Stimulated activated CD4-positive, alpha-beta T cell treated with anti-CD3 and anti-CD28 coated beads, Interleukin-4, amount 100 ng/mL, for 24 hours (primary cell): Measurements from ENCODE around the gene CDIPT.
"Not testable (repeated sequence)": the region's sequence is repeated elsewhere in the genome, so short reads cannot be mapped to it uniquely, and the experiment has no call there.

Experiments used
- DNase-seq: peaks from one replicate; pipeline ENCODE4 v3.0.0-alpha.2; 2020

The CDIPT gene

DNA sequence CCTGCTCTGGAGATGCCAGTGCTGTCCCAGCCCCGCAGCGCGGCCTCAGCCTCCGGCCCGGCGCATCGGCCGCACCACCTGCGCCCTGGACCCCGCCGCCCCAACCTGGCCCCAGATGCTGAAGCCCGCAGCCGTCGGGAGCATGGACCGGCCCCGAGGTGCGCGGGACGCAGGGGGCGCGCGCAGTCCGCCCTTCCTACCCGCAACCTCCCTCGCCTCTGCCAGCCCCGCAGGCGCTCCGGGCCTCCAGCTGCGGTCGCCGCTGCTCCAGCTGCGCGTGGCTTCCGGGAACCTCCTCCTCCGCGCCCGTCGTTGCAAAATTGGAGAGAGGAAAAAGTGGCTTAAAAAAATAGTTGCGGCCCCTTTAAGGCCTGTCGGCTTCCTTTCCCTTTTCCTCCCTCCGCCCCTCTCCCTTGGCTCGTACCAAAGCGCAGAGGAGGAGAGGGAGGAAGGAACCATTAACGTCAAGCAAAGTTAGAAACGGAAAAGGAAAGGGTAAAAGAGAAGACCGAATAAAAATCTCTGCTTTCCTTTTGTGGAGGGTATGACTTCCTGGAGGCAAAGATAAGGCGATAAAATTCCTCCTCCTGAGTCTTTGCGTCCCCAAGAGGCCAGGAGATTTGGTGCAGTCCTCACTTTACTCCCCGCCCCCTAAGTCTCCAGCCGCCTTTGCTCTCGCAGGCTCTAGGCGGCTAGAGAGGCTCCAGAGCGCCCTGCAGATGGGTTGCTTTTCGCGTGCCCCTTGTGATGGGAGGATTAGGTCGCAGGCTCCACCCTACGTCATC is at the start of gene CDIPT:
Gene CDIPT, minus strand, starts transcription at position 343 of the 785 bp plus-strand sequence. CDS start 369 bp downstream, outside the sequence.
- DNase-seq = peak; percentile 94

- no peak for DNase-seq
Observed at GRCh38 chr16:29912087-29912486, 49.1 kb upstream of the CDIPT start.

DNA sequence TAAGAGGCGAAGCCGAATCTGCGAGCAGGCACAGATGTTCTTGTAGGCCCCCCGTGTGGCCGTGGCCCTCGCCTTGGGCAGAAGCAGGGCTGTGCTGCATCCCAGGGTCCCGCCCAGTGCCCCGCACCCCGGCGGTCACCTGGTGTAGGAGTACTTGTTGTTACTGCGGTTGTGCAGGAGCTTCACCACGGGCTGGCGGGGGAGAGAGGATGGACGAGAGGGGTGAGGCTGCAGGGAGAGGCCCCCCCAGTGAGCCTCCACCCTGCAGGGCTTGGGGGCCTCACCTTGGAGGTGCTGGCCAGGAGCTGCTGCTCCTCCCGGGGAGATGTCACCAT is 48.6 kb upstream of the CDIPT start:
- DNase-seq = no peak

DNA sequence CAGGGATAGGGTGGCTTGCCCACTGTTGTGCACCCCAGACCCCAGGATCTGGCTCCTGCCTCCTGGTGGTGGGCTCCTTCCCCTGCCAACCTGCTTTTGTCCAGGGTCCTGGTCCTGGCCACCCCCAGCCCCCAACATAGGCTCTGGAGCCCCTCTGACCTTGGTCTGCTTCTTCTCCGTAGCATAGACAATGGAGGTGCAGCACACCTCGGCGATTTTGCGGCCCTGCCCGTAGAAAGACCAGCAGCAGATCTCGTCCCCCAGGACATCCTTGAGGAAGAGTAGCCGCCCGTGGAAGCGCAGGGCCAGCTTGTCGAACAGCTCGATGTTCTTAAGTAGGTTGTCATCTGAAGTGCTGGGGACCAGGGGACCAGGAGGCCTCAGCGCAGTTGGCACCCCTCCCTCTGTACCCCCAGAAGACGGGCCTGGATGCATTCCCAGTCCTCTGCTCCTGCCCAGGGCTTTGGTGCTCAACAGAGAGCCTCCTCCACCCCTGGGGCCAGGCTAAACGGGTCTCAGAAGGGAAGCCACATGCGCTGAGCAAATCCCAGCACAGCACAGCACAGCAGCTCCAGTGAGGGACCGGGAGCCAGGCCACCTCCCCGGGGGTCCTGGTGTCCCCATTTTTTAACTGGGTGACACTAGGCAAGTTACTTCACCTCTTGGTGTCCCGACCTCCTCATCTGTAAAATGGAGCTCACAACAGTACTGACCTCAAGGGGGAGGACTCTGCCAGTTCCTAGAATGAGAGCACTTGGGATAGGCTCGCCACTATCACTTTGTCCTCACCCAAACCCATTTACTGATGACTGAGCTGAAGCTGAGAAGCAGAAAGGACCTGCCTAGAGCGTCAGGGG is 48.0 kb upstream of the CDIPT start:
- no peak for DNase-seq

DNA sequence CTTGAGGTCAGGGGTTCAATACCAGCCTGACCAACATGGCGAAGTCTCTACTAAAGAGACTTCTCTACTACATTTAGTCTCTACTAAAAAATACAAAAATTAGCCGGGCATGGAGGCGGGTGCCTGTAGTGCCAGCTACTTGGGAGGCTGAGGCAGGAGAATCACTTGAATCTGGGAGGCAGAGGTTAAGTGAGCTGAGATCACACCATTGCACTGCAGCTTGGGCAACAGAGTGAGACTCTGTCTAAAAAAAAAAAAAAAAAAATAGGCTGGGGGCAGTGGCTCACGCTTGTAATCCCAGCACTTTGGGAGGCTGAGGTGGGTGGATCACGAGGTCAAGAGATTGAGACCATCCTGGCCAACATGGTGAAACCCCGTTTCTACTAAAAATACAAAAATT is 46.8 kb upstream of the CDIPT start:
- DNase-seq = not testable (repeated sequence)

- no peak for DNase-seq
Observed at GRCh38 chr16:29909391-29909790, 46.4 kb upstream of the CDIPT start.

- no peak for DNase-seq
Observed at GRCh38 chr16:29908719-29909220, 45.7 kb upstream of the CDIPT start.

DNA sequence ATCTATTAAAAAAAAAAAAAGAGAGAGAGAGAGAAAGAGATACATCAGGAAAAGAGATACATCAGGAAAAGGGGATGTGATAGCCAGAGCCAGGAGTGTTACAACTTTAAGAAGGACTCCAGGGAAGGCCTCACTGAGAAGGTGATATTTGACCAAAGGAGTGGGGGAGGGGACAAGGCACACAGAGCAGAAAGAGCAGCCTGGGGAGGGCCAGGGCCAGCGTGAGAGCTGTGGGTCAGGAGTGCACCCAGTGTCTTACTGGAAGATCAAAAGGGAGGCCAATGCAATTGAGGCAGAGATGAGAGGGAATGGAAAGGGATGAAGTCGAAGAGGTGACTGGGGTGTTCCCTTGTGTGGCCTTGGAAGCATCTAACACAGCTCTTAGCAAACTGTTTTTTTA is 44.9 kb upstream of the CDIPT start:
- DNase-seq = no peak

DNA sequence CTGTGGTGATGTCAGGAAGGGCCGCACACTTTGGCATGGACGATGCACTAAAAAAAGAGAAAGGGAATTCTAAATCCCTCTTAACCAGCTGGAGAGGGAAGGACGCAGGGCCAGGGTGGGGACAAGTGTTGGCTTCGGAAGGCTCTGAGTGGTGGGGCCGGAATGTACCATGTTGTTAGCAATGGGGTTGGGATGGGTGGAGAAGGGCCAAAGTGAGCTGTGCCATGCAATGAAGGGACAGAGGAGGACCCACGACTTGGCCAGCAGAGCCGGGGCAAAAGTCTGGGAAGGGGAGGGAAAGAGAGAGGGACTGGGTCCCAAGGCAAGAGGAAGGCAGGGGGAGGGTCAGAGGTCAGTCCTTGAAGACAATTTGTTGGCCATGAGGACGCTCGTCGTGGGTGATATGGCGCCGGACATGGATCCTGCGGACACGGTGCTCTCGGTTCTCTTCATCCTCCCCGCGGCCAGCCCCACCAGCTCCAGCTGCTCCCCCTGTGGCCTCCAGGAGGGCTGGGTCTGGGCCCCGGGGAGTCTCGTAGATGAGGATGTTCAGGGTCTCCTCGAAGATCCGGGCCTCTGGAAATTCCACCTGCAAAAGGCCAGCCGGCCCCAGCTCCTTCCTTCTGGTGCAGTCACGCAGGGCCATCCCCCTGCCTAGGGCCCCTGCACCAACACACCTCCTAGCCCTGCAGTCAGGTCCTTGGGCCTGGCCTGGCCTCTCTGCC is 43.7 kb upstream of the CDIPT start:
- no peak for DNase-seq

DNA sequence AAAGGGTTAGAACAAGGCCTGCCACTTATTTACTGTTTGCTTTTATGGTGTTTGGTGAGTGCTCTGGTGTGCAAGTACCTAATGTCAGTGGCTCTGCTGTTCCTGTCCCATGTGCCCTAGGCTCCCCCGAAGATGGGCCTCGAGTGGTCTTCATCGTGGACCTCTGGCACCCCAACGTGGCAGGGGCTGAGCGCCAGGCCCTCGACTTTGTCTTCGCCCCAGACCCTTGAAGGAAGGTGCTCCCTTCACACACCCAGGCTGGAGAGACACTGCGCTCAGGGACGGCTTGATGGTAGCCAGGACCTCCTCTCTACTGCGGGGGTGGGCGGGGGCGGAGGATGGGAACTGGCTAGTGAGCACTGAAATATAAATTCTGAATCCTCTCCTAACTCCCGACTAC is 42.6 kb upstream of the CDIPT start:
- no peak for DNase-seq

DNA sequence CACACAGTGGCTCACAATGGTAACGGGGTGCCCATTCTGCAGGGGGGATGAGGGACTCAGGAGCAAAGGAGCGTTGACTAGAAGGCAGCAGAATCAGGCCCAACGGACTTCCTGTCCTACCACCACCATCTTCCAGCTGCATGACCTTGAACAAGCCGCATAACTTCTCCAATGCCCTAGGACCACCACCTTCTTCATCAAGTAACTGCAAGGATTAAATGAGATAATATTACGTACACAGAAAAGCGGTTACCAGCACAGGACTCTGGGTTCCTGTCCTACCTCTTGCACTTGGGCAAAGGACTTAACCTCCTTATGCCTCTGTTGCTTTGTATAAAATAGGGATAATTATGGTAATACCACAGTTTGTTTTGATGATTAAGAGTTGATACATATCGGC is 41.9 kb upstream of the CDIPT start:
- DNase-seq = no peak

GRCh38 chr16:29903590-29903989 is 40.6 kb upstream of the CDIPT start:
- no peak for DNase-seq

DNA sequence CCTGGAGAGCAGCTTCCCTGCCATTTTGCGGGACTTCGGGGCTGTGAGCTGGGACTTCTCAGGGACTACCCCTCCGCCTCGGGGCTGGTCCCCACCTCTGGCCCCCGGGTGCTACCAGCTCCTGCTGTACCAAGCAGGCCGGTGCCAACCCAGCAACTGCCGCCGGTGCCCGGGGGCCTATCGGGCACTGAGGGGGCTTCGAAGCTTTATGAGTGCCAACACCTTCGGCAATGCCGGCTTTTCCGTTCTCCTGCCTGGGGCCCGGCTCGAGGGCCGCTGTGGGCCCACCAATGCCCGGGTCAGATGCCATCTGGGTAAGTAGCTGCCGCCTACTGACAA is 38.5 kb upstream of the CDIPT start:
- DNase-seq = no peak

DNA sequence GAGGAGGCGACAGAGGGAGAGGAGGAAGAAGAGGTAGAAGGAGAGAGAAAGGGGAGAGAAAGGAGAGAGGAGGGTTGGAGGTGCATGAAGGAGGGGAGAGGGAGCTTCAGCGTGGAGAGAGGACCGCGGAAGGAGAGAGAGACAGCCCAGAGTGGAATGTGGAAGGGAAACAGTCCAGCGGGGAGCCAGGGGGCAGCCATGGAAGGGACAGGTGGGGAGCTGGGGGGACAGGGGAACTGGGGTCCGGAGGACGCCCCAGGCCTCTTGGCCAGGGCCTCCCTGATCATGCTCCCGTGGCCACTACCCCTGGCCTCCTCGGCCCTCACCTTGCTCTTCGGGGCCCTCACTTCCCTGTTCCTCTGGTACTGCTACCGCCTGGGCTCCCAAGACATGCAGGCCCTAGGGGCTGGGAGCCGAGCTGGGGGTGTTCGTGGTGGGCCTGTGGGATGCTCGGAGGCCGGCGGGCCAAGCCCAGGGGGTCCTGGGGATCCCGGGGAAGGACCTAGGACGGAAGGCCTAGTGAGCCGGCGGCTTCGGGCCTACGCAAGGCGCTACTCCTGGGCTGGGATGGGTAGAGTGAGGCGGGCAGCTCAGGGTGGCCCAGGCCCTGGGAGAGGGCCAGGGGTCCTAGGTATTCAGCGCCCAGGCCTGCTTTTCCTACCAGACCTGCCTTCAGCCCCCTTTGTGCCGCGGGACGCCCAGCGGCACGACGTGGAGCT is 38.0 kb upstream of the CDIPT start:
- no peak for DNase-seq

DNA sequence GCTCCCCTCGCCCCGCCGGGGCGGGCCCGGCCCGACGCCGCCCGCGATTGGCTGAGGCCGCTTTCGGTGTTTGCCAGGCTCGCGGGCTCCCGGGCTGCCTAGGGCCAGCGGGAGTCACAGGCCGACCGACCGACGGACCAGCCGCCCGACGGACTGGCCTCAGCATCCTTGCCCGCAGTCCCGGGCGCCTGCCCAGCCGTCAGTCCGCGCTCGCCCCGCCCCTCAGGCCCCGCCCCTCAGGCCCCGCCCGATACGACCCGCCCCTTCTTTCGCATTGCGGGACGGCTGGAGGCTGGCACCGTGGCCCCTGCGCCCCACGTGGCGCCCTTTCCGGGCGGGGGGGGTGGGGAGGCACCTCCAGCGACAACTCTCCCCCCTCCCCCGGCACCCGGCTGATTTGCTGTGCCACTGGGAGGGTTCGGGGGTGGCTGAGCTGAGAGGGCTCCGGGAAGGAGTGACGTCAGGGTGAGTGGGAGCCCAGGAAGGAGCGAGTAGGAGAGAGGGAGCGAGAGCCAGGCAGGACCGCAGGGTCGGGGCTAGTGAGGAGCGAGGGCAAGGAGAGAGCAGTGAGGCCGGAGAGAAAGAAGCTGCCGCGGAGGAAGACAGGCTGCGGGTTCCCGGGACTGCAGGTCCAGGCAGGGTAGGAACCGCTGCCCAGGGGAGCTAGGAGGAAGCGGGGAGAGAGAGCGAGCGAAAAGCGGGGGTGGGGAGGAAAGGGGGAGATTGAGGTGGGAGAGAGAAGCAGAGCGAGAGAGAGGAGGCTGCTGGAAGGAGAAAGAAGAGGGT is 37.3 kb upstream of the CDIPT start, which contains the start of gene ASPHD1:
Gene ASPHD1, plus strand, starts transcription at position 387 of the 786 bp plus-strand sequence. CDS start 484 bp downstream, outside the sequence.
- DNase-seq = peak; percentile 63

DNA sequence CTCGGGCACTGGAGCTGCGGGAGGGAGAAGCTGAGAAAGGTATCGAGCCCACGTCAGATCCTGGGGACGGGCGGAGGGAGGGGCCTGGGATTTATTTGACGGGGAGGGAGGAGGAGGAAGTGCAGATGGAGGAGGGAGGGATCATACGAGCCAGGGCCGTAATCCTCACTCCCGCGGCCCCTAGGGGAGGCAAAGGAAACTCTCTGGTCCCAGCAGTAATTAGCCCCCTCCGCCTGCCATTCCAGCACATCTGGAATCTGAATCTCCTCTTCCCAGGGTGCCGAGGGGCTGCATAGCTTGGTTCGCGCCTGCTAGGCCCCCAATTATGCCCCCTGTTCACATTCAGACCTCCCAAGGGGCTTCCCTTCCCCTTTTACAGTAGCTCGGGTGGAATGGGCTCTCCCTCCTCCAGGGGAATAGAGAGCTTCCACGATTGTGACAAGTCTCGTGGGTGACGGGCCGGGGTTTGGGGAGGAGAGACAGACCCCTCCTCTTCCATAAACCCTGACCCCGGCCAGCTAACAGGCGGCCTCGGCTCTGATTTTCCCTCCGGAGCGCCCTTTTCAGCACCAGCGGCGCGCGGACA is 36.6 kb upstream of the CDIPT start, which contains the start of gene SEZ6L2:
Gene SEZ6L2, minus strand, starts transcription at position 35 of the 586 bp plus-strand sequence. CDS start 531 bp downstream, outside the sequence.
- DNase-seq = peak; percentile 77

GRCh38 chr16:29898804-29899515 is 35.9 kb upstream of the CDIPT start:
- DNase-seq = no peak

- no peak for DNase-seq
Observed at GRCh38 chr16:29898135-29898803, 35.2 kb upstream of the CDIPT start.

DNA sequence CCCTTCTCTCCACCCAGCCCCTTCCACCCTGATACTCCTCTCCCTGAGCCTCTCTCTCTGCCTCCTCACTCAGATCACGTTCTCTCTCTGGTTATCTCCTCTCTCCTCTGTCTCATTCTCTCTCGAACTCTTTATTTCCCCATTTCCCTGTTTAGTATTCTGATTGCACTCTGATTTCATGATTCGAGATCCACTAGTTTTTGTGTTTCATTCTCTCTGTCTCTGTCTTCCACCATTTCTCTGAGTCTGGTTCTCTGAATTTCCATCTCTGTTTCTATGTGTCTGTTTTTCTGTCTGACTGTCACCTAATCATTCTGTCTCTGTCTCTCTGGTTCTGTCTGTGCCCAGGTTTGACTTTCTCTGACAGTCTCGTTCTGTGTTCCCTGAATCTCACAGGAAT is 34.3 kb upstream of the CDIPT start:
- no peak for DNase-seq

DNA sequence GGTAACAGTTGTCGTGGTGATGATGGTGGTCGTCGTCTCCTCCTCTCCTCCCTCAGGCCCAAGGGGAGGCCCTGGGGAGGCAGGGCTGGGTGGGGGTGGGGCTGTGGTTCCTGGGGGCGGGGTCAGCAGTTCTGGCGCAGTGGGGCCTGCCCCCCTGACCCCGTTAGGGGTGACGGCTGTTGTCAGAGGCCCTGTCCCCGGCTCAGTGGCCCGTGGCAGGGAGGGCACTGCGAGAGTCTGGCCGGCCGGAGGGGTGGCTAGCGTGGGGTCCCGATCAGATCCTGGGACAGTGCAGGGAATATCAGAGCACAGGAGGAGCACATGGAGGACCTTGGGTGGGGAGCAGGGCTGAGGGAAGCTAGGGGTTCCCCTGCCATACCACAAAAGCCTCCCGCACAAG is 33.8 kb upstream of the CDIPT start:
- no peak for DNase-seq
